Neural cell (in vitro differentiated cells): Measurements from ENCODE around the gene ISCU. TPM values are rescaled to one million over a fixed set of nuclear protein-coding genes. Genes with fewer than 3 reads are reported as not detected.

Experiments
- H2AFZ ChIP-seq: fragments of 200-600, 300-800 bp; sonication (generic), shearing (Covaris generic); 2 replicates; pipeline ENCODE4 v1.6.0; 2014; ENCODE audit warnings: low read depth, mild to moderate bottlenecking, antibody characterized with exemption, low read length, moderate library complexity
- H3F3A ChIP-seq: fragments of 200-600 bp; shearing (Covaris generic); 2 replicates; pipeline ENCODE4 v1.6.1; 2016; ENCODE audit warnings: mild to moderate bottlenecking, moderate library complexity, mixed read lengths, antibody characterized with exemption, low read length; ENCODE audit not compliant: insufficient read depth, poor library complexity, severe bottlenecking
- H3K27ac ChIP-seq: fragments of 200-600, 300-800 bp; sonication (generic), shearing (Covaris generic); 2 replicates; pipeline ENCODE4 v1.5.1; 2014; ENCODE audit warnings: mild to moderate bottlenecking, low read length, moderate library complexity
- H3K27me3 ChIP-seq: fragments of 300-800, 200-600 bp; sonication (generic), shearing (Covaris generic); 2 replicates; pipeline ENCODE4 v1.6.0; 2014; ENCODE audit warnings: mild to moderate bottlenecking, low read depth, low read length, moderate library complexity; ENCODE audit not compliant: insufficient read depth
- H3K36me3 ChIP-seq: fragments of 300-800, 200-600 bp; sonication (generic), shearing (Covaris generic); 2 replicates; pipeline ENCODE4 v1.5.1; 2014; ENCODE audit warnings: mild to moderate bottlenecking, antibody characterized with exemption, low read length, moderate library complexity; ENCODE audit not compliant: insufficient read depth
- H3K4me2 ChIP-seq: fragments of 300-800, 200-600 bp; sonication (generic), shearing (Covaris generic); 2 replicates; pipeline ENCODE4 v1.6.0; 2014; ENCODE audit warnings: mild to moderate bottlenecking, low read length
- H3K4me3 ChIP-seq: fragments of 300-800, 200-600 bp; sonication (generic), shearing (Covaris generic); 2 replicates; pipeline ENCODE4 v1.5.1; 2014; ENCODE audit warnings: mild to moderate bottlenecking, low read length, moderate library complexity
- H3K79me2 ChIP-seq: fragments of 200-600 bp; shearing (Covaris generic); replicated peaks from 2 replicates; pipeline ENCODE4 v1.6.0; 2014; ENCODE audit warnings: mild to moderate bottlenecking, low read length, moderate library complexity; ENCODE audit not compliant: insufficient read depth
- H3K9ac ChIP-seq: fragments of 300-800, 200-600 bp; sonication (generic), shearing (Covaris generic); 2 replicates; pipeline ENCODE4 v1.6.1; 2016; ENCODE audit warnings: mild to moderate bottlenecking, low read length, mixed read lengths
- H3K9me2 ChIP-seq: fragments of 200-600 bp; shearing (Covaris generic); 2 replicates; pipeline ENCODE4 v1.6.1; 2016; ENCODE audit warnings: mild to moderate bottlenecking, low read length, mixed read lengths; ENCODE audit not compliant: insufficient read depth
- H3K9me3 ChIP-seq: fragments of 200-600, 300-800 bp; sonication (generic), shearing (Covaris generic); 2 replicates; pipeline ENCODE4 v1.6.1; 2016; ENCODE audit warnings: mild to moderate bottlenecking, mixed run types, low read length, moderate library complexity, mixed read lengths
- H4K20me1 ChIP-seq: fragments of 200-600 bp; shearing (Covaris generic); 2 replicates; pipeline ENCODE4 v1.6.1; 2016; ENCODE audit warnings: mild to moderate bottlenecking, mixed run types; ENCODE audit not compliant: insufficient read depth
- CTCF ChIP-seq: fragments of 450-650 bp; IDR thresholded peaks from 2 replicates; pipeline ENCODE4 v1.5.1; 2014; ENCODE audit warnings: antibody characterized with exemption, mild to moderate bottlenecking, moderate library complexity; ENCODE audit not compliant: poor library complexity, severe bottlenecking
- EP300 ChIP-seq: fragments of 450-650 bp; conservative IDR thresholded peaks from 2 replicates; pipeline ENCODE4 v1.6.1; 2014; ENCODE audit warnings: antibody characterized with exemption, mild to moderate bottlenecking, moderate library complexity; ENCODE audit not compliant: poor library complexity, severe bottlenecking
- EZH2 ChIP-seq: fragments of 200-600, 300-800 bp; shearing (Covaris generic), sonication (generic); IDR thresholded peaks from 2 replicates; pipeline ENCODE4 v1.6.1; 2014; ENCODE audit warnings: antibody characterized with exemption, low read length, borderline replicate concordance, mild to moderate bottlenecking; ENCODE audit not compliant: insufficient read depth, poor library complexity, severe bottlenecking
- MXI1 ChIP-seq: fragments of 450-650 bp; conservative IDR thresholded peaks from 2 replicates; pipeline ENCODE4 v1.6.1; 2014; ENCODE audit warnings: antibody characterized with exemption, mild to moderate bottlenecking; ENCODE audit not compliant: poor library complexity, severe bottlenecking
- POLR2AphosphoS5 ChIP-seq: IDR thresholded peaks from 2 replicates; pipeline ENCODE4 v1.6.1; 2012
- RAD21 ChIP-seq: fragments of 450-650 bp; conservative IDR thresholded peaks from 2 replicates; pipeline ENCODE4 v1.6.1; 2014; ENCODE audit warnings: antibody characterized with exemption, mild to moderate bottlenecking, moderate library complexity
- REST ChIP-seq: IDR thresholded peaks from 2 replicates; pipeline ENCODE4 v1.6.1; 2012; ENCODE audit warnings: borderline replicate concordance
- SMC3 ChIP-seq: fragments of 450-650 bp; conservative IDR thresholded peaks from 2 replicates; pipeline ENCODE4 v1.6.1; 2014; ENCODE audit warnings: antibody characterized with exemption, mild to moderate bottlenecking, moderate library complexity; ENCODE audit not compliant: poor library complexity
- TAF1 ChIP-seq: IDR thresholded peaks from 2 replicates; pipeline ENCODE4 v1.6.1; 2012; ENCODE audit warnings: low read depth
- polyA plus RNA-seq: library from polyadenylated mRNA; depleted of rRNA; stranded (reverse); fragments of >200 nt; gene quantifications from 2 replicates; pipeline ENCODE4 v1.2.3, GENCODE V29; 2014

The ISCU gene
- polyA plus RNA-seq, 1 donor from 2014 or later, result 164 TPM

- Histone ChIP-seq H3K9me3 (no peaks in the 10 kb centered on the region), H3K27me3 (no peaks in the 10 kb centered on the region), H2AFZ (no peak overlapping the region), H3K27ac (no peak overlapping the region), H3K9ac (no peak overlapping the region), H3K36me3 (no peaks in the 10 kb centered on the region), H3F3A (no peaks in the 10 kb centered on the region), H3K79me2 (no peaks in the 10 kb centered on the region), H4K20me1 (no peaks in the 10 kb centered on the region), H3K9me2 (no peaks in the 10 kb centered on the region), H3K4me2 (no peak overlapping the region), H3K4me3 (no peak overlapping the region)
- TF ChIP-seq SMC3 (no peak), POLR2AphosphoS5 (no peak), REST (no peak), TAF1 (no peak), CTCF (no peak), EZH2 (no peak), EP300 (no peak), RAD21 (no peak), MXI1 (no peak)
Measured at GRCh38 chr12:108578813-108579212, 16.4 kb downstream of the ISCU start.

GRCh38 chr12:108580531-108580930, 18.1 kb downstream of the ISCU start:
- Histone ChIP-seq H3K27me3 (no peaks in the 10 kb centered on the region), H3K4me2 (no peak overlapping the region), H2AFZ (no peak overlapping the region)

More at GRCh38 chr12:108580531-108580930, 18.1 kb downstream of the ISCU start:
- no peak for TF ChIP-seq SMC3
- no peak for TF ChIP-seq EZH2
- no peak for TF ChIP-seq CTCF
- no peak for TF ChIP-seq TAF1
- TF ChIP-seq RAD21, result no peak
- TF ChIP-seq EP300, result no peak
- TF ChIP-seq POLR2AphosphoS5, result no peak
- no peak for TF ChIP-seq MXI1
- no peak for TF ChIP-seq REST
- no peak overlapping the region for H3K27ac ChIP-seq
- H3K79me2 ChIP-seq, result no peaks in the 10 kb centered on the region
- H3K9ac ChIP-seq, result no peak overlapping the region
- H4K20me1 ChIP-seq, result no peaks in the 10 kb centered on the region
- no peaks in the 10 kb centered on the region for H3F3A ChIP-seq
- H3K9me3 ChIP-seq, result no peaks in the 10 kb centered on the region
- H3K9me2 ChIP-seq, result no peaks in the 10 kb centered on the region
- H3K4me3 ChIP-seq, result no peak overlapping the region
- H3K36me3 ChIP-seq, result no peaks in the 10 kb centered on the region
